SHP77 (cell line): ENCODE data around the gene ENG.
"Not testable (repeated sequence)": the region's sequence is repeated elsewhere in the genome, so short reads cannot be mapped to it uniquely, and the experiment has no call there.

Experiments
- DNase-seq, 2 experiments: peaks; one replicate each; lab custom pipeline; 2025; lab: John Stamatoyannopoulos, UW

The ENG gene

GRCh38 chr9:127844821-127845359 lies 9.6 kb downstream of the ENG start:
- no peak for DNase-seq

- no peak for DNase-seq
These were observed 13.2 kb downstream of the ENG start for GRCh38 chr9:127841087-127841835.

GRCh38 chr9:127838375-127839078 lies 15.9 kb downstream of the ENG start:
- DNase-seq = no peak

- DNase-seq = no peak
These were observed 17.1 kb downstream of the ENG start for GRCh38 chr9:127837346-127837745.

GRCh38 chr9:127836561-127836960 lies 17.9 kb downstream of the ENG start:
- DNase-seq = not testable (repeated sequence)

GRCh38 chr9:127835991-127836516 lies 18.4 kb downstream of the ENG start:
- no peak for DNase-seq

GRCh38 chr9:127833555-127833954 lies 20.9 kb downstream of the ENG start:
- DNase-seq = no peak

GRCh38 chr9:127832248-127832647 lies 22.2 kb downstream of the ENG start:
- no peak for DNase-seq

- no peak for DNase-seq
These were observed 25.1 kb downstream of the ENG start for GRCh38 chr9:127829205-127829906.

GRCh38 chr9:127828262-127829031 lies 26.0 kb downstream of the ENG start:
- DNase-seq = no peak

- DNase-seq = no peak
These were observed 28.1 kb downstream of the ENG start for GRCh38 chr9:127826253-127826913.

- DNase-seq = peak in 1 of 2 experiments; percentile 6
These were observed 29.0 kb downstream of the ENG start for GRCh38 chr9:127825319-127826051.

- DNase-seq = no peak
These were observed 32.4 kb downstream of the ENG start for GRCh38 chr9:127822108-127822507.

GRCh38 chr9:127818574-127818973 lies 35.9 kb downstream of the ENG start:
- no peak for DNase-seq

- DNase-seq = peak in 1 of 2 experiments; percentile 29
These were observed 36.5 kb downstream of the ENG start for GRCh38 chr9:127817881-127818434.

- no peak for DNase-seq
These were observed 37.7 kb downstream of the ENG start for GRCh38 chr9:127816728-127817127.

GRCh38 chr9:127816362-127816725 lies 38.1 kb downstream of the ENG start:
- no peak for DNase-seq

- no peak for DNase-seq
These were observed 38.7 kb downstream of the ENG start for GRCh38 chr9:127815512-127816361.
